Measurements from ENCODE around the gene HERC3. TPM values are rescaled to one million over a fixed set of nuclear protein-coding genes. Genes with fewer than 3 reads are reported as not detected.

Gene HERC3
- total RNA-seq, 2 experiments from 2014 or later = 42.9 to 47.3 TPM

- no peak for DNase-seq
- peak overlapping the region; percentile 86 for H3K4me3 Mint-ChIP-seq
- POLR2A ChIA-PET = no interaction called here
- no peaks in the 10 kb centered on the region for H3K27me3 Mint-ChIP-seq
- peaks cover 1% of the 10 kb centered on the region for H3K9me3 Mint-ChIP-seq
- H3K4me1 Mint-ChIP-seq = peaks cover 8% of the 10 kb centered on the region
- peak overlapping the region; percentile 83 for H3K27ac Mint-ChIP-seq
- peaks cover 9% of the 10 kb centered on the region for H3K36me3 Mint-ChIP-seq
- ATAC-seq (ENCODE audit: low read depth) = no peak
Observed at GRCh38 chr4:88696630-88697029, 104.3 kb downstream of the HERC3 start.

GRCh38 chr4:88697141-88697540 lies 104.9 kb downstream of the HERC3 start:
- Mint-ChIP-seq H3K27ac (peak overlapping the region; percentile 83), H3K27me3 (no peaks in the 10 kb centered on the region), H3K4me3 (peak overlapping the region; percentile 86), H3K9me3 (peaks cover 1% of the 10 kb centered on the region), H3K4me1 (peaks cover 8% of the 10 kb centered on the region), H3K36me3 (peaks cover 9% of the 10 kb centered on the region)
- DNase-seq (peak; percentile 32), ATAC-seq (ENCODE audit: low read depth) (peak; percentile 25)
- POLR2A ChIA-PET = interaction anchor here (1.5 kb wide), 1 partner anchor 97 kb away, joined by 4 read pairs; no protein-coding TSS in a partner anchor

- Mint-ChIP-seq H3K27ac (peak within 1 kb of the TSS; percentile 83), H3K9me3 (peaks cover 1% of the 10 kb centered on the region), H3K4me1 (peaks cover 8% of the 10 kb centered on the region), H3K27me3 (no peaks in the 10 kb centered on the region), H3K36me3 (peaks cover 12% of the 10 kb centered on the region), H3K4me3 (peak within 1 kb of the TSS; percentile 86)
- POLR2A ChIA-PET = interaction anchor here (1.5 kb wide), 1 partner anchor 98 kb away, joined by 4 read pairs; no protein-coding TSS in a partner anchor
- DNase-seq = peak; percentile 75
- peak; percentile 89 for ATAC-seq (ENCODE audit: low read depth)
Observed at GRCh38 chr4:88697588-88698329, 105.5 kb downstream of the HERC3 start, which contains the start of gene NAP1L5. Gene NAP1L5 (minus strand): TSS chr4:88697829. CDS start chr4:88697754, 75 bp downstream.

DNA sequence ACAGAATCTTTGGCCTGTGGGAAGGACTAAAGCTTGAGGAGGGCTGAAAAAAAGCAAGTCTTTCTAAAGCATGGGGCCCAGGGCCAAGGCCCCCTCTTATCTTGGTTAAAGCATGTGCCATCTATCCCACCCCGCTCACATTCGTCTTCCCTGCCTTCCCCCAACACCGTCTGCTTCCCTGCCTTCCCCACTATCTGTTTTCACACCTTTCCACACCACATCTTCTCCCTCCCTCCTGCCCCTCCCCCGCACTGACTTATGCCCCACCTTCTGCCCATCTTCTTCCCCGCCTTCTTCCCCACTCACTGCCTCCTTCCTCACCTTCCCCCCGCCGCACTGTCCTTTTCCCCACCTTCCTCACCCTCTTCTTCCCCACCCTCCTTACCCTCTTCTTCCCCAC lies 106.2 kb downstream of the HERC3 start:
- POLR2A ChIA-PET = interaction anchor here (1.5 kb wide), 1 partner anchor 99 kb away, joined by 4 read pairs; no protein-coding TSS in a partner anchor
- Mint-ChIP-seq H3K27me3 (no peaks in the 10 kb centered on the region), H3K9me3 (peaks cover 1% of the 10 kb centered on the region), H3K4me1 (peaks cover 8% of the 10 kb centered on the region), H3K36me3 (peaks cover 17% of the 10 kb centered on the region), H3K4me3 (no peak overlapping the region), H3K27ac (no peak overlapping the region)
- ATAC-seq (ENCODE audit: low read depth) (no peak), DNase-seq (no peak)

GRCh38 chr4:88702782-88703181 lies 110.5 kb downstream of the HERC3 start:
- Mint-ChIP-seq H3K36me3 (peaks cover 32% of the 10 kb centered on the region), H3K4me3 (no peak overlapping the region), H3K27ac (no peak overlapping the region), H3K27me3 (no peaks in the 10 kb centered on the region), H3K4me1 (peaks cover 1% of the 10 kb centered on the region), H3K9me3 (peaks cover 1% of the 10 kb centered on the region)
- ATAC-seq (ENCODE audit: low read depth) (no peak), DNase-seq (no peak)
- POLR2A ChIA-PET = no interaction called here

- H3K27me3 Mint-ChIP-seq = no peaks in the 10 kb centered on the region
- ATAC-seq (ENCODE audit: low read depth) (no peak), DNase-seq (no peak)
- H3K4me1 Mint-ChIP-seq = no peaks in the 10 kb centered on the region
- POLR2A ChIA-PET = no interaction called here
- peaks cover 31% of the 10 kb centered on the region for H3K36me3 Mint-ChIP-seq
- H3K4me3 Mint-ChIP-seq = no peak overlapping the region
- no peaks in the 10 kb centered on the region for H3K9me3 Mint-ChIP-seq
- H3K27ac Mint-ChIP-seq = no peak overlapping the region
Observed at GRCh38 chr4:88705223-88705622, 112.9 kb downstream of the HERC3 start.

DNA sequence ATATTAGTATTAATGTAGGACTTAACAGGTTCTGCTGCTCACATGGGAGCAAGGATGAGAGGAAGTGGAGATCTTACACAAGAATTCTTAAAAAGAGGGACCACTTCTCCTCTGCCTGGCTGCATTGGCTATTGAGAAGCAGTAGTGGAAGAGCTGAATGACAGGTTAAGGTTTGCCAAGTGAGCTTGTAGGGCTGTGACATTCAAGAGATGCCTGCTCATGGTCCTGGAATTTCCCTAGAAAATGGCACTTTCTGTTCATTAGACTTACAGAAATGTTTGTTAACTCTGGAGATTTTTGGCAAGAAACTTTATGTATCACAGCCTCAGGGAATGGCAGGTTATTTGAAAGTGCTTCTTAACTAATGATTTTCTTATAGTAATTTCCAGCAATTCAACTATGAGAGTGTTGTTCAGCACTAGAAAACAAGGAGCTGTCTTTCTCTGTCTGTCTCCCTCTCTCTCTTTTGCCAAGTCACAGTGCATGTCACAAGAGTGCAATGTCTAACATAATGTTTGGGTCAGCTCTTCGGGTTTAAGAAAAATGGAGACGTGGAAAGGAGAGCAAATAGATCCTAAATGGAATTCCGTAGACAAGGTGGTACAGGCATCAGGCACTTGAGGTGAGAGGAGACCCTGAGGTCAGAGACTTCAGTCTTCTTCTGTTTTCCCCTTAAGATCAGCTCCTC lies 113.7 kb downstream of the HERC3 start:
- ATAC-seq (ENCODE audit: low read depth) (no peak), DNase-seq (no peak)
- Mint-ChIP-seq H3K4me1 (no peaks in the 10 kb centered on the region), H3K4me3 (no peak overlapping the region), H3K9me3 (no peaks in the 10 kb centered on the region), H3K27ac (no peak overlapping the region), H3K27me3 (no peaks in the 10 kb centered on the region), H3K36me3 (peaks cover 31% of the 10 kb centered on the region)
- POLR2A ChIA-PET = no interaction called here

DNA sequence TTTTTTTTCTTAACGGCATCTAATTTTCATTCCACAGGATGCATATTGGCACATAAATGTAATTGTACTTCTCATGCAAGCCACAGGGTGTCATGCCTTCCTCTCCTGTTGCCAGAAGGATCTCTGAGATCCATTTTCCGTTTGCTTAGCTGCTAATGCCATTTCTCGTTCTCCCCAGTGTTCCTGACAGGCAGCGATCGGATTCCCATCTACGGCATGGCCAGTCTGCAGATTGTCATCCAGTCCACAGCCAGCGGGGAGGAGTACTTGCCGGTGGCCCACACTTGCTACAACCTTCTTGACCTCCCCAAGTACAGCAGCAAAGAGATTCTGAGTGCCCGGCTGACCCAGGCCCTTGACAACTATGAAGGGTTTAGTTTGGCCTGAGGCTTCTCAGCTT lies 114.3 kb downstream of the HERC3 start:
- POLR2A ChIA-PET = no interaction called here
- no peaks in the 10 kb centered on the region for H3K4me1 Mint-ChIP-seq
- H3K27ac Mint-ChIP-seq = no peak overlapping the region

GRCh38 chr4:88709989-88710388 lies 117.7 kb downstream of the HERC3 start:
- Mint-ChIP-seq H3K36me3 (peaks cover 38% of the 10 kb centered on the region), H3K9me3 (peaks cover 5% of the 10 kb centered on the region), H3K27me3 (no peaks in the 10 kb centered on the region), H3K4me3 (no peak overlapping the region), H3K4me1 (no peaks in the 10 kb centered on the region), H3K27ac (no peak overlapping the region)
- no peak for ATAC-seq (ENCODE audit: low read depth)
- POLR2A ChIA-PET = no interaction called here
- no peak for DNase-seq

More for the DNA sequence above, 114.3 kb downstream of the HERC3 start:
- no peaks in the 10 kb centered on the region for H3K27me3 Mint-ChIP-seq
- H3K9me3 Mint-ChIP-seq = no peaks in the 10 kb centered on the region
- DNase-seq (no peak), ATAC-seq (ENCODE audit: low read depth) (no peak)
- peaks cover 32% of the 10 kb centered on the region for H3K36me3 Mint-ChIP-seq
- no peak overlapping the region for H3K4me3 Mint-ChIP-seq

GRCh38 chr4:88713782-88714181 lies 121.5 kb downstream of the HERC3 start:
- POLR2A ChIA-PET = no interaction called here
- peaks cover 16% of the 10 kb centered on the region for H3K9me3 Mint-ChIP-seq
- no peak overlapping the region for H3K4me3 Mint-ChIP-seq
- no peaks in the 10 kb centered on the region for H3K27me3 Mint-ChIP-seq
- H3K4me1 Mint-ChIP-seq = no peaks in the 10 kb centered on the region
- DNase-seq (no peak), ATAC-seq (ENCODE audit: low read depth) (no peak)
- no peak overlapping the region for H3K27ac Mint-ChIP-seq
- H3K36me3 Mint-ChIP-seq = peaks cover 59% of the 10 kb centered on the region

- no peaks in the 10 kb centered on the region for H3K27me3 Mint-ChIP-seq
- POLR2A ChIA-PET = no interaction called here
- no peak for DNase-seq
- no peak overlapping the region for H3K27ac Mint-ChIP-seq
- peaks cover 51% of the 10 kb centered on the region for H3K36me3 Mint-ChIP-seq
- H3K4me3 Mint-ChIP-seq = no peak overlapping the region
- H3K4me1 Mint-ChIP-seq = no peaks in the 10 kb centered on the region
- no peak for ATAC-seq (ENCODE audit: low read depth)
- H3K9me3 Mint-ChIP-seq = peaks cover 11% of the 10 kb centered on the region
Observed at GRCh38 chr4:88718098-88718497, 125.8 kb downstream of the HERC3 start.

DNA sequence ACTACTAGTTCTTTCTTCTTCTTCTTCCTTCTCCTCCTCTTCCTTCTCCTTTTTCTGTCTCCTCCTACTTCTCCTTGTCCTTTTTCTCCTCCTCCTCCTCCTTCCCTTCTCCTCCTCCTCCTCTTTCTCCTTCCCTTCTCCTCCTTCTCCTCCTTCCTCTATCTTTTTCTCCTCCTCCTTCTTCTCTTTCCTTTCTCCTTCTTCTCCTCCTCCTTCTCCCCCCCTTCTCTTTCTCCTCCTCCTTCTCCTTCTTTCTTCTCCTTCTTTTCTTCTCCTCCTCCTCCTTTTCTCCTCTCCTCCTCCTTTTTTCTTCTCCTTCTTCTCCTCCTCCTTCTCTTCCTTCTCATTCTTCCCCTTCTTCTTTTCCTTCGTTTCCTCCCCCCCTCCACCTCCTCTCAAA lies 127.1 kb downstream of the HERC3 start:
- Mint-ChIP-seq H3K36me3 (peaks cover 48% of the 10 kb centered on the region), H3K9me3 (peaks cover 11% of the 10 kb centered on the region), H3K4me3 (no peak overlapping the region), H3K4me1 (no peaks in the 10 kb centered on the region), H3K27me3 (no peaks in the 10 kb centered on the region), H3K27ac (no peak overlapping the region)
- POLR2A ChIA-PET = no interaction called here
- DNase-seq (no peak), ATAC-seq (ENCODE audit: low read depth) (no peak)

- Mint-ChIP-seq H3K4me3 (no peak overlapping the region), H3K9me3 (peaks cover 10% of the 10 kb centered on the region), H3K4me1 (no peaks in the 10 kb centered on the region), H3K27ac (no peak overlapping the region), H3K27me3 (no peaks in the 10 kb centered on the region), H3K36me3 (peaks cover 40% of the 10 kb centered on the region)
- no peak for DNase-seq
- ATAC-seq (ENCODE audit: low read depth) = no peak
- POLR2A ChIA-PET = no interaction called here
Observed at GRCh38 chr4:88720451-88721428, 128.5 kb downstream of the HERC3 start.
